Measurements from ENCODE around the gene HOXA4.

DNA sequence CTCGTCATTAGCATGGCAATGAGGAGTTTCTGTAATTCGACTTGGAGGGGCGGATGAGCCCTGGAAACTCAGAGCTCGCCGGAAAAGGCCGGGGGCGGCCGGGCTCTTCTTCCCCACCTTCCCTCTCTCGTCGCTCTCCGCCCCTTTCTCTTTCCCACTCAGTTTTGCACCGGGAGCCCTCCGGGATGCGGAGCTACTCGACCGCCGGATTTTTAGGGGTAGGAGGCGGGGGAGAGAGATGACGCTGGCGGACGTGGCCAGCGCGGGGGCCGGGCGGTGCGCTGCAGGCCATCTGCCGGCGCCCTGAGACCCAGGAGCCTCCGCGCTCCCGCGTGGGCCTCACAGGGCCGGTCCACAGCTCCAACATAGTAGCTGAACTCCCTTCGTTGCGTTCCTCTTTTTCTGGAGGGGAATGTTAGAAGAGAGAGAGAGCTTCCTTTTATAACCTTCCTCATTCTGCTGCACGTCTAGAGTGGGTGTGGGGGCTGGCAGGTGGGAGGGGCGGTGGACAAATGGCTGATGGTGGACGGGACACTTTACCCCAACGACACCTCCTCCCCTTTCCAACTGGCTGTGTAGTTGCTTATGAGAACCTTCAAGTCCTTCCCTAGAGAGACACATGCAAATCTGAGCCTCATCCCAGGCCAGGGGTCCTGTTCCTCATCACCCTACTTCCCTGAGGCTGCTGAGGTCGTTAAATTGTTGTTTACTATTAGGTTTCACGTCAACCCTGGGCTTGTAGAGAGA lies 33.6 kb downstream of the HOXA4 start:
- TF ChIP-seq, protein P1, sequence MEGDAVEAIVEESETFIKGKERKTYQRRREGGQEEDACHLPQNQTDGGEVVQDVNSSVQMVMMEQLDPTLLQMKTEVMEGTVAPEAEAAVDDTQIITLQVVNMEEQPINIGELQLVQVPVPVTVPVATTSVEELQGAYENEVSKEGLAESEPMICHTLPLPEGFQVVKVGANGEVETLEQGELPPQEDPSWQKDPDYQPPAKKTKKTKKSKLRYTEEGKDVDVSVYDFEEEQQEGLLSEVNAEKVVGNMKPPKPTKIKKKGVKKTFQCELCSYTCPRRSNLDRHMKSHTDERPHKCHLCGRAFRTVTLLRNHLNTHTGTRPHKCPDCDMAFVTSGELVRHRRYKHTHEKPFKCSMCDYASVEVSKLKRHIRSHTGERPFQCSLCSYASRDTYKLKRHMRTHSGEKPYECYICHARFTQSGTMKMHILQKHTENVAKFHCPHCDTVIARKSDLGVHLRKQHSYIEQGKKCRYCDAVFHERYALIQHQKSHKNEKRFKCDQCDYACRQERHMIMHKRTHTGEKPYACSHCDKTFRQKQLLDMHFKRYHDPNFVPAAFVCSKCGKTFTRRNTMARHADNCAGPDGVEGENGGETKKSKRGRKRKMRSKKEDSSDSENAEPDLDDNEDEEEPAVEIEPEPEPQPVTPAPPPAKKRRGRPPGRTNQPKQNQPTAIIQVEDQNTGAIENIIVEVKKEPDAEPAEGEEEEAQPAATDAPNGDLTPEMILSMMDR (IDR thresholded peaks at IDR 0.05) = no peak
- no peak for TF ChIP-seq POLR2A (IDR thresholded peaks at IDR 0.05)
